Kidney capillary endothelial cell (primary cell): ENCODE data around the gene CXCR5.
"Not testable (repeated sequence)": the region's sequence is repeated elsewhere in the genome, so short reads cannot be mapped to it uniquely, and the experiment has no call there.

Source experiments
- DNase-seq: peaks from one replicate; pipeline ENCODE4 v3.0.0-alpha.2; 2018; ENCODE audit warnings: low spot score

The CXCR5 gene

GRCh38 chr11:118883368-118884071 is at the start of gene CXCR5:
CXCR5 (plus strand) TSS chr11:118883892; CDS start chr11:118883942, 50 bp downstream.
- DNase-seq, result no peak

GRCh38 chr11:118834427-118835028 is 49.2 kb upstream of the CXCR5 start:
- no peak for DNase-seq

- DNase-seq, result no peak
Measured at GRCh38 chr11:118837868-118838267, 45.8 kb upstream of the CXCR5 start.

GRCh38 chr11:118838905-118839553 is 44.7 kb upstream of the CXCR5 start:
- no peak for DNase-seq

GRCh38 chr11:118841469-118842242 is 42.0 kb upstream of the CXCR5 start:
- no peak for DNase-seq

- DNase-seq, result no peak
Measured at GRCh38 chr11:118842369-118842768, 41.3 kb upstream of the CXCR5 start.

GRCh38 chr11:118842843-118843242 is 40.8 kb upstream of the CXCR5 start:
- DNase-seq, result not testable (repeated sequence)

- no peak for DNase-seq
Measured at GRCh38 chr11:118843565-118843964, 40.1 kb upstream of the CXCR5 start.

GRCh38 chr11:118845369-118845768 is 38.3 kb upstream of the CXCR5 start:
- no peak for DNase-seq

GRCh38 chr11:118846181-118846935 is 37.3 kb upstream of the CXCR5 start:
- DNase-seq, result no peak

- no peak for DNase-seq
Measured at GRCh38 chr11:118849825-118850224, 33.9 kb upstream of the CXCR5 start.

- DNase-seq, result no peak
Measured at GRCh38 chr11:118851970-118852369, 31.7 kb upstream of the CXCR5 start.

- no peak for DNase-seq
Measured at GRCh38 chr11:118853678-118854077, 30.0 kb upstream of the CXCR5 start.

- DNase-seq, result no peak
Measured at GRCh38 chr11:118856314-118856713, 27.4 kb upstream of the CXCR5 start.

GRCh38 chr11:118857385-118857784 is 26.3 kb upstream of the CXCR5 start:
- DNase-seq, result no peak

- no peak for DNase-seq
Measured at GRCh38 chr11:118859973-118860372, 23.7 kb upstream of the CXCR5 start.

- no peak for DNase-seq
Measured at GRCh38 chr11:118868659-118869058, 15.0 kb upstream of the CXCR5 start.

- no peak for DNase-seq
Measured at GRCh38 chr11:118870396-118871343, 13.0 kb upstream of the CXCR5 start.

GRCh38 chr11:118872403-118872821 is 11.3 kb upstream of the CXCR5 start:
- no peak for DNase-seq

GRCh38 chr11:118873804-118874203 is 9.9 kb upstream of the CXCR5 start:
- DNase-seq, result no peak

GRCh38 chr11:118876286-118876685 is 7.4 kb upstream of the CXCR5 start:
- no peak for DNase-seq
